Measurements from ENCODE around the gene SLC2A6.

DNA sequence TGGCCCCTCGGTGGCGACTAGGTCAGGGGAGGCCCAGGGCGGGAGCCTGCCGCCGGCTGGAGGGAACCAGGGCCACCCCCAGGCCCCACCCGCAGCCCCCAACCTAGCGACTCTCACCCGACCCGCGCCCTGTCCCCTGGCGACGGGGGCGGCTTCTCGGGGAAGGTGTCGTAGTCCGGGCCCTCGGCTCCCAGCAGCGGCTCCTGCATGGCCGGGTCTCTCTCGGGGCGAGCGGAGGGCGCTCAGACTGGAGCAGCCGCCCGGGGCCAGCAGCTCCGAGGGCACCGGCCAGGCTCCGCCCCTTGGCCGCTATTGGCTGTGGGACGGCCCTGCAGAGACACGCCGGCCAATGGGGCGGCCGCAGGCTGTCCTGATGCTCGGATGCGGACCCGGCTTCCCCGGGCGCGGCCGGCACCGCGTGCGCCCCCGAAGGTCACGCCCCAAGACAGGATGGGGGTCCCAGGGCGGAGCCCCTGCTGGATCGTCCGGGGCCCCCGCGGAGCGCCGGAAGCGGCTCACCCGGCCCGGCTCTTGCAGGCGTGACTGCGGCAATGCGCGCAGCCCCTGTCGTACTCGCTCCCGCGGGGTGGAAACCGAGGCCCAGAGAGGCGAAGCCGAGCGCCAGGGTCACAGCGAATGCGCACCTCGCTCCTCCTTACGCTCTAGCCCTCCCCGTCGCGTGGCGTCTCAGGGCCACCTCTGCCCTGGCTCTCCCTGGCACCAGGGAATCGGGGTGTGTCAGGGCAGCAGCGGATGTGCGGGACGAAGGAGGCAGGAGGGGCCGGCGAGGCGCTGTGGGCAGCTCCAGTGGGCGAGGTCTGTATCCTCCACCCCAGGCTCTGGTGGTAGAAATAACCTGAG, at the start of gene SLC2A6:
- TF ChIP-seq POLR2A (IDR thresholded peaks at IDR 0.05): peak in 1 of 2 donors; percentile 79
- TF ChIP-seq, protein P1, sequence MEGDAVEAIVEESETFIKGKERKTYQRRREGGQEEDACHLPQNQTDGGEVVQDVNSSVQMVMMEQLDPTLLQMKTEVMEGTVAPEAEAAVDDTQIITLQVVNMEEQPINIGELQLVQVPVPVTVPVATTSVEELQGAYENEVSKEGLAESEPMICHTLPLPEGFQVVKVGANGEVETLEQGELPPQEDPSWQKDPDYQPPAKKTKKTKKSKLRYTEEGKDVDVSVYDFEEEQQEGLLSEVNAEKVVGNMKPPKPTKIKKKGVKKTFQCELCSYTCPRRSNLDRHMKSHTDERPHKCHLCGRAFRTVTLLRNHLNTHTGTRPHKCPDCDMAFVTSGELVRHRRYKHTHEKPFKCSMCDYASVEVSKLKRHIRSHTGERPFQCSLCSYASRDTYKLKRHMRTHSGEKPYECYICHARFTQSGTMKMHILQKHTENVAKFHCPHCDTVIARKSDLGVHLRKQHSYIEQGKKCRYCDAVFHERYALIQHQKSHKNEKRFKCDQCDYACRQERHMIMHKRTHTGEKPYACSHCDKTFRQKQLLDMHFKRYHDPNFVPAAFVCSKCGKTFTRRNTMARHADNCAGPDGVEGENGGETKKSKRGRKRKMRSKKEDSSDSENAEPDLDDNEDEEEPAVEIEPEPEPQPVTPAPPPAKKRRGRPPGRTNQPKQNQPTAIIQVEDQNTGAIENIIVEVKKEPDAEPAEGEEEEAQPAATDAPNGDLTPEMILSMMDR (IDR thresholded peaks at IDR 0.05): no peak

Data from heart left ventricle (tissue), 13 donors.